Activated naive CD4-positive, alpha-beta T cell (primary cell): ENCODE data around the gene MAN2A2.
"Not testable (repeated sequence)": the region's sequence is repeated elsewhere in the genome, so short reads cannot be mapped to it uniquely, and the experiment has no call there.

ENCODE experiments used
- DNase-seq, 4 experiments: peaks; one replicate each; lab custom pipeline; 2025; lab: John Stamatoyannopoulos, UW

Gene MAN2A2

GRCh38 chr15:90871716-90872485 lies 31.2 kb upstream of the MAN2A2 start:
- no peak for DNase-seq

GRCh38 chr15:90872486-90873184 lies 30.5 kb upstream of the MAN2A2 start:
- no peak for DNase-seq

- no peak for DNase-seq
These were observed 29.6 kb upstream of the MAN2A2 start for GRCh38 chr15:90873488-90873997.

- no peak for DNase-seq
These were observed 29.0 kb upstream of the MAN2A2 start for GRCh38 chr15:90873998-90874605.

- DNase-seq, result not testable (repeated sequence)
These were observed 28.1 kb upstream of the MAN2A2 start for GRCh38 chr15:90874986-90875385.

- DNase-seq, result no peak
These were observed 27.5 kb upstream of the MAN2A2 start for GRCh38 chr15:90875549-90875981.

GRCh38 chr15:90876046-90876445 lies 27.1 kb upstream of the MAN2A2 start:
- DNase-seq, result no peak

GRCh38 chr15:90876512-90877170 lies 26.5 kb upstream of the MAN2A2 start:
- DNase-seq, result no peak

- no peak for DNase-seq
These were observed 25.8 kb upstream of the MAN2A2 start for GRCh38 chr15:90877315-90877714.

- DNase-seq, result no peak
These were observed 25.1 kb upstream of the MAN2A2 start for GRCh38 chr15:90877996-90878395.

- no peak for DNase-seq
These were observed 24.4 kb upstream of the MAN2A2 start for GRCh38 chr15:90878660-90879059.

- DNase-seq, result no peak
These were observed 23.3 kb upstream of the MAN2A2 start for GRCh38 chr15:90879730-90880366.

GRCh38 chr15:90880381-90881145 lies 22.5 kb upstream of the MAN2A2 start:
- DNase-seq, result no peak

GRCh38 chr15:90881181-90881977 lies 21.7 kb upstream of the MAN2A2 start:
- DNase-seq, result no peak

- DNase-seq, result no peak
These were observed 21.0 kb upstream of the MAN2A2 start for GRCh38 chr15:90881978-90882721.

GRCh38 chr15:90882781-90883525 lies 20.1 kb upstream of the MAN2A2 start:
- no peak for DNase-seq

GRCh38 chr15:90883526-90883975 lies 19.6 kb upstream of the MAN2A2 start:
- DNase-seq, result no peak

- DNase-seq, result no peak
These were observed 19.0 kb upstream of the MAN2A2 start, which contains the start of gene FES for GRCh38 chr15:90883976-90884718. FES (plus strand) TSS chr15:90884504; CDS start chr15:90885046, 542 bp downstream.
